ENCODE data around the gene FGFR2.

The FGFR2 gene

GRCh38 chr10:121536310-121536913 is 61.8 kb downstream of the FGFR2 start:
- H3K9me3 ChIP-seq (ENCODE audit: insufficient read depth, low read length), result no peaks in the 10 kb centered on the region
- no peak overlapping the region for H3K9ac ChIP-seq (ENCODE audit: low read length)
- H3K27ac ChIP-seq (ENCODE audit: low read length), result no peak overlapping the region
- H3K4me3 ChIP-seq (ENCODE audit: low read length), result no peak overlapping the region
- H3K79me2 ChIP-seq (ENCODE audit: low read length), result no peaks in the 10 kb centered on the region
- H3K36me3 ChIP-seq (replicated peaks; ENCODE audit: low read depth, low read length), result no peaks in the 10 kb centered on the region
- no peaks in the 10 kb centered on the region for H3K4me1 ChIP-seq (ENCODE audit: low read length)
- no peak overlapping the region for H2AFZ ChIP-seq (ENCODE audit: low read depth, low read length)
- H4K20me1 ChIP-seq (ENCODE audit: insufficient read depth, low read length), result no peaks in the 10 kb centered on the region
- TF ChIP-seq CTCF (IDR thresholded peaks at IDR 0.05; ENCODE audit: low read depth, low read length) (no peak), EZH2phosphoT487 (IDR thresholded peaks at IDR 0.05; ENCODE audit: low read depth) (no peak)
- H3K27me3 ChIP-seq (ENCODE audit: low read depth, low read length), result peaks cover 3% of the 10 kb centered on the region; the same call in 1 of the 2 replicates
- no peak overlapping the region for H3K4me2 ChIP-seq (ENCODE audit: low read length)

GRCh38 chr10:121535381-121535780 is 62.9 kb downstream of the FGFR2 start:
- no peak overlapping the region for H3K4me2 ChIP-seq (ENCODE audit: low read length)
- H3K9me3 ChIP-seq (ENCODE audit: insufficient read depth, low read length), result no peaks in the 10 kb centered on the region
- H2AFZ ChIP-seq (ENCODE audit: low read depth, low read length), result no peak overlapping the region
- no peaks in the 10 kb centered on the region for H3K79me2 ChIP-seq (ENCODE audit: low read length)
- no peaks in the 10 kb centered on the region for H3K27me3 ChIP-seq (ENCODE audit: low read depth, low read length)
- H3K9ac ChIP-seq (ENCODE audit: low read length), result no peak overlapping the region
- H3K36me3 ChIP-seq (replicated peaks; ENCODE audit: low read depth, low read length), result no peaks in the 10 kb centered on the region
- H3K4me1 ChIP-seq (ENCODE audit: low read length), result no peaks in the 10 kb centered on the region
- no peak overlapping the region for H3K27ac ChIP-seq (ENCODE audit: low read length)
- H4K20me1 ChIP-seq (ENCODE audit: insufficient read depth, low read length), result no peaks in the 10 kb centered on the region
- no peak for TF ChIP-seq CTCF (IDR thresholded peaks at IDR 0.05; ENCODE audit: low read depth, low read length)
- no peak for TF ChIP-seq EZH2phosphoT487 (IDR thresholded peaks at IDR 0.05; ENCODE audit: low read depth)
- no peak overlapping the region for H3K4me3 ChIP-seq (ENCODE audit: low read length)

GRCh38 chr10:121532292-121532864 is 65.9 kb downstream of the FGFR2 start:
- Histone ChIP-seq H3K27ac (ENCODE audit: low read length) (no peak overlapping the region), H3K79me2 (ENCODE audit: low read length) (no peaks in the 10 kb centered on the region)
- TF ChIP-seq CTCF (IDR thresholded peaks at IDR 0.05; ENCODE audit: low read depth, low read length) (no peak), EZH2phosphoT487 (IDR thresholded peaks at IDR 0.05; ENCODE audit: low read depth) (no peak)

GRCh38 chr10:121531830-121532178 is 66.4 kb downstream of the FGFR2 start:
- 0 out of 2 replicates have a peak, but pooled peaks cover 4% of the 10 kb centered on the region for H3K27me3 ChIP-seq (ENCODE audit: low read depth, low read length)

More at GRCh38 chr10:121532292-121532864, 65.9 kb downstream of the FGFR2 start:
- no peak overlapping the region for H3K4me2 ChIP-seq (ENCODE audit: low read length)
- H2AFZ ChIP-seq (ENCODE audit: low read depth, low read length), result no peak overlapping the region
- H3K9me3 ChIP-seq (ENCODE audit: insufficient read depth, low read length), result no peaks in the 10 kb centered on the region
- H3K4me3 ChIP-seq (ENCODE audit: low read length), result no peak overlapping the region
- H3K4me1 ChIP-seq (ENCODE audit: low read length), result no peaks in the 10 kb centered on the region
- H3K27me3 ChIP-seq (ENCODE audit: low read depth, low read length), result 0 out of 2 replicates have a peak, but pooled peaks cover 4% of the 10 kb centered on the region
- no peak overlapping the region for H3K9ac ChIP-seq (ENCODE audit: low read length)
- H4K20me1 ChIP-seq (ENCODE audit: insufficient read depth, low read length), result no peaks in the 10 kb centered on the region
- no peaks in the 10 kb centered on the region for H3K36me3 ChIP-seq (replicated peaks; ENCODE audit: low read depth, low read length)

More at GRCh38 chr10:121531830-121532178, 66.4 kb downstream of the FGFR2 start:
- H2AFZ ChIP-seq (ENCODE audit: low read depth, low read length), result no peak overlapping the region
- H3K79me2 ChIP-seq (ENCODE audit: low read length), result no peaks in the 10 kb centered on the region
- no peak overlapping the region for H3K27ac ChIP-seq (ENCODE audit: low read length)
- TF ChIP-seq EZH2phosphoT487 (IDR thresholded peaks at IDR 0.05; ENCODE audit: low read depth) (no peak), CTCF (IDR thresholded peaks at IDR 0.05; ENCODE audit: low read depth, low read length) (no peak)
- peaks cover 4% of the 10 kb centered on the region for H3K4me1 ChIP-seq (ENCODE audit: low read length)
- H3K9me3 ChIP-seq (ENCODE audit: insufficient read depth, low read length), result no peaks in the 10 kb centered on the region
- H3K36me3 ChIP-seq (replicated peaks; ENCODE audit: low read depth, low read length), result no peaks in the 10 kb centered on the region
- H3K4me3 ChIP-seq (ENCODE audit: low read length), result no peak overlapping the region
- no peaks in the 10 kb centered on the region for H4K20me1 ChIP-seq (ENCODE audit: insufficient read depth, low read length)
- H3K9ac ChIP-seq (ENCODE audit: low read length), result no peak overlapping the region
- no peak overlapping the region for H3K4me2 ChIP-seq (ENCODE audit: low read length)

All from OCI-LY3 (cell line).